ENCODE results near the gene MACF1. TPM values are rescaled to one million over a fixed set of nuclear protein-coding genes. Genes with fewer than 3 reads are reported as not detected.
"Not testable (repeated sequence)": the region's sequence is repeated elsewhere in the genome, so short reads cannot be mapped to it uniquely, and the experiment has no call there.

Gene MACF1
- total RNA-seq, 2 donors from 2014 or later, result 263 to 280 TPM

GRCh38 chr1:39208360-39208759, 3.9 kb downstream of the MACF1 start:
- not testable (repeated sequence) for ATAC-seq, DNase-seq
- intact Hi-C loops (cut with DNase I), result loop anchor here in 1 of 2 donors (5.0 kb wide), 1 partner anchor 49 kb away; no protein-coding TSS in a partner anchor

- intact Hi-C loops (cut with DNase I), result no loop called here
- no peak for DNase-seq
- no peak for ATAC-seq
These were observed 6.2 kb downstream of the MACF1 start for GRCh38 chr1:39210649-39211048.

GRCh38 chr1:39212499-39212898, 8.0 kb downstream of the MACF1 start:
- ATAC-seq (no peak), DNase-seq (no peak)
- intact Hi-C loops (cut with DNase I), result no loop called here

- ATAC-seq (peak in 1 of 2 donors; percentile 40), DNase-seq (no peak)
- intact Hi-C loops (cut with DNase I), result no loop called here
These were observed 9.1 kb downstream of the MACF1 start for GRCh38 chr1:39213511-39214002.

- intact Hi-C loops (cut with DNase I), result no loop called here
These were observed 9.7 kb downstream of the MACF1 start for GRCh38 chr1:39214021-39214713.

DNA sequence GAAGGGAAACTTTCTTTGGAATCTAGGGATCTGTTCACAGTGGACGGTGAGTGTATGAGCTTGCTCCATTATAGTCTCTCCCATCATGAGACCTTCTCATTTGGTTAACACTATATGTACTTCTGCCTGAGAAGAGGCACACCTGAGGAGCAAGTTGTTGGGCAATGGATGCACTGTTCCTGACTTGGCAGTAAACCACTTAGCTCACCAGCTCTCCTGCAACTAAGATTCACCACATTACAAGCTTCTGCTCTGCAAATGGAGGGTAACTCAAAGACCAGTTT, 10.2 kb downstream of the MACF1 start:
- ATAC-seq, result peak in 1 of 2 donors; percentile 25
- DNase-seq, result no peak
- intact Hi-C loops (cut with DNase I), result no loop called here

More at GRCh38 chr1:39214021-39214713, 9.7 kb downstream of the MACF1 start:
- ATAC-seq (peak; percentile 89 to 95), DNase-seq (no peak)

GRCh38 chr1:39214998-39215873, 10.7 kb downstream of the MACF1 start:
- no peak for DNase-seq

GRCh38 chr1:39216771-39217170, 12.3 kb downstream of the MACF1 start:
- DNase-seq, result no peak
- ATAC-seq, result no peak
- intact Hi-C loops (cut with DNase I), result no loop called here

More at GRCh38 chr1:39214998-39215873, 10.7 kb downstream of the MACF1 start:
- intact Hi-C loops (cut with DNase I), result no loop called here
- ATAC-seq, result peak; percentile 42 to 49

- no peak for ATAC-seq
- intact Hi-C loops (cut with DNase I), result no loop called here
- DNase-seq, result no peak
These were observed 16.7 kb downstream of the MACF1 start for GRCh38 chr1:39220891-39221870.

DNA sequence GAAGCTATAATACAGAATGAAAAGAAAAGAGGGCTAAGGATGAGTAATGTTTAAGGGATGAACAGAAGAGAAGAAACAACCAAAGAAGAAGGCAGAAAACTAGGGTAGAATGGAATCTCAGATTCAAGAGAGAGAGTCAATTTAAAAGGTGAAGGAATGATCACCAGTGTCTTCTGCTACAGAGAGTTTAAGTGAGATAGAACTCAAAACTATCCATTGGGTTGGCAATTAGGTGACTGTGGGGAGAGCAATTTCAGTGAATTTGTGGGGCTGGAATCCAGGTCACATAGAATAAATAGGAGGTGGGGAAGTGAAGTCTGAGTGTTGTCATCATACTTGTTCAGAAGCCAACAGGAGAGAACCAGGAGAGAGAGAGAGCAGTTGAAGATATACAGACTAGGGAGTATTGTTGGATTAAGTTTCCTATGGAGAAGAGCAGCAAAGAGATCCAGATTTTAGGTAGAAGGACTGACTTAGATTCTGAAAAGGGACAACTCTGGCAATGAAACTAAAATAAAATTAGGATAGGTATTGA, 19.9 kb downstream of the MACF1 start:
- DNase-seq (no peak), ATAC-seq (no peak)
- intact Hi-C loops (cut with DNase I), result no loop called here

DNA sequence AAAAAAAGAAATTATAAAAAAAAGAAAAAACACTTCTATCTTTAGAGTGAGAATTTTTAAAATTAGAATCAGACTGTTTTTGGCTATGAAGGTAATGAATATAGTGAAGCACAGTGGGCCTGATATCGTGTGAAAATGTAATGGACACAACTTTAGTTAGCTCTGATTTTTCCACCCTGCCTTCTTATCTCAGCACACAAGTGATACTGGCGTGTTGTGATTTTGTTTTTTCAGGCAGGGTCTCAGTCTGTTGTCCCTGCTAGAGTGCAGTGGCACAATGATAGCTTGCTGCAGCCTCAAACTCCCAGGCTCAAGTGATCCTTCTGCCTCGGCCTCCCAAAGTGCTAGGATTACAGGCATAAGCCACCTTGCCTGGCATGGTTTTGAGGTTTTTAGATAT, 22.3 kb downstream of the MACF1 start:
- ATAC-seq (no peak), DNase-seq (no peak)
- intact Hi-C loops (cut with DNase I), result no loop called here

DNA sequence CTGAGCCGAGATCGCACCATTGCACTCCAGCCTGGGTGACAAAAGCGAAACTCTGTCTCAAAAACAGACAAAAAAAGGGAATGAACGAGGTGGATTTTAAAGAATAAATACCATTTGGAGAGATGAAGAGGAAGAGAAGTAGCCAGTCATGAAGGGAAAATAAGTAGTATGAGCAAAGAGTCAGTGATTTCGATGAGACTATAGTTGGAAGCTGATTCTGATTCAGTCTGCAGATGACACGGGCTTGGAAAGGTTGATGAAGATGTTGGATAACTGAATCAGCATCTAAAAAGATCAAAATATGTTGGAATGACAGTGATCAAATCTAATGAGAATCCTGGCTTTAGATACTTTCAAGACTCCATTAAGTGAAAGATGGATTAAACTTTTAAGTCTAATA, 23.8 kb downstream of the MACF1 start:
- DNase-seq, result no peak
- no peak for ATAC-seq
- intact Hi-C loops (cut with DNase I), result no loop called here

DNA sequence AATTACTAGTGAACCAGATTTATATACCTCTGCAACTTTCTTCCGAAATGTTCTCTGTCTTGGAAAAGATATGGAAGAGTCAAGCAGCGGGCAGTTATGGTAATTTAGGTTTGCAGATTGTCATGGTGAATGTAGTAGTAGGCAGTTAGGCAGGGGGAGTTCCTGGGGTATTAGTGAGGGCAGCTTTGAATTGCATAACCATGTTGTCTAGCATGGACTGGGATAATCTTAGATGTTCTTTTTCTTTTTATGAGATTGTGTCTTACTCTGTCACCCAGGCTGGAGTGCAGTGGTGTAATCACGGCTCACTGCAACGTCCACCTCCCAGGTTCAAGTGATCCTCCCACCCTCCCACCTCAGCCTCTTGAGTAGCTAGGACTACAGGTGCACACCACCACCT, 25.0 kb downstream of the MACF1 start:
- ATAC-seq, result no peak
- intact Hi-C loops (cut with DNase I), result no loop called here
- no peak for DNase-seq

- DNase-seq (no peak), ATAC-seq (peak; percentile 38 to 62)
- intact Hi-C loops (cut with DNase I), result no loop called here
These were observed 26.0 kb downstream of the MACF1 start for GRCh38 chr1:39230261-39231190.

DNA sequence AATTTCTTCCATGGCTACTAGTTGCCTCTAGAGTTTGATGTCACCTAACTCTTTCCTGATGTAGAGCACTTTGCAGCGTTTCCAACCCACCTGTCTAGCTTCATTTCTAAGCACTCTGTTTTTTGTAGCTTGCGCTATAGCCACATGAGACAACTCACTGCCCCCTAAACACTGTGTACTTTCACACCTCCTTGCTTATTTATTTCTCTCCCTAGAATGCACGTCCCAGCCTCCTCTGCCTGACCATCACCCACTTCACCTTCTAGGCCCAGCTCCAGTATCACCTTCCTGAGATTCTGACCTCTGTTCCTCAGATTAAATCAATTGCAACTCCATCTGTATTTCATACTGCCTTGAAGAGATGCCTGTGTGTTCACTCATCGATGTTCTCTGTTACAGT, 32.5 kb downstream of the MACF1 start:
- peak; percentile 9 to 39 for ATAC-seq

GRCh38 chr1:39238476-39238875, 34.0 kb downstream of the MACF1 start:
- DNase-seq (peak; percentile 49), ATAC-seq (peak; percentile 74 to 84)
- intact Hi-C loops (cut with DNase I), result no loop called here

More for the DNA sequence above, 32.5 kb downstream of the MACF1 start:
- intact Hi-C loops (cut with DNase I), result no loop called here
- no peak for DNase-seq

- ATAC-seq, result no peak
- DNase-seq, result no peak
- intact Hi-C loops (cut with DNase I), result no loop called here
These were observed 35.5 kb downstream of the MACF1 start for GRCh38 chr1:39239968-39240367.

- DNase-seq (no peak), ATAC-seq (no peak)
- intact Hi-C loops (cut with DNase I), result no loop called here
These were observed 38.8 kb downstream of the MACF1 start for GRCh38 chr1:39243302-39243701.
